EL (cell line): Measurements from ENCODE around the gene ARHGAP24.
"Not testable (repeated sequence)": the region's sequence is repeated elsewhere in the genome, so short reads cannot be mapped to it uniquely, and the experiment has no call there.

Source experiments
- DNase-seq: peaks from one replicate; pipeline ENCODE4 v3.0.0-alpha.2; 2016

ARHGAP24 gene

GRCh38 chr4:85932500-85933290 lies 457.7 kb downstream of the ARHGAP24 start:
- DNase-seq = peak; percentile 61

GRCh38 chr4:85933291-85933640 lies 458.3 kb downstream of the ARHGAP24 start:
- no peak for DNase-seq

GRCh38 chr4:85937507-85937906 lies 462.6 kb downstream of the ARHGAP24 start:
- no peak for DNase-seq

- DNase-seq = no peak
These were observed 463.1 kb downstream of the ARHGAP24 start for GRCh38 chr4:85938062-85938461.

- no peak for DNase-seq
These were observed 464.0 kb downstream of the ARHGAP24 start for GRCh38 chr4:85938902-85939301.

- DNase-seq = no peak
These were observed 464.6 kb downstream of the ARHGAP24 start for GRCh38 chr4:85939595-85939994.

- DNase-seq = no peak
These were observed 465.2 kb downstream of the ARHGAP24 start for GRCh38 chr4:85940151-85940550.

- no peak for DNase-seq
These were observed 467.2 kb downstream of the ARHGAP24 start for GRCh38 chr4:85942107-85942506.

GRCh38 chr4:85946821-85947220 lies 471.9 kb downstream of the ARHGAP24 start:
- DNase-seq = no peak

- DNase-seq = no peak
These were observed 476.1 kb downstream of the ARHGAP24 start for GRCh38 chr4:85951099-85951498.

GRCh38 chr4:85952528-85952927 lies 477.6 kb downstream of the ARHGAP24 start:
- DNase-seq = peak; percentile 71

GRCh38 chr4:85952972-85953650 lies 478.2 kb downstream of the ARHGAP24 start:
- no peak for DNase-seq

- DNase-seq = peak; percentile 90
These were observed 478.7 kb downstream of the ARHGAP24 start for GRCh38 chr4:85953651-85954018.

GRCh38 chr4:85955620-85956292 lies 480.8 kb downstream of the ARHGAP24 start:
- peak; percentile 76 for DNase-seq

GRCh38 chr4:85956293-85956945 lies 481.5 kb downstream of the ARHGAP24 start:
- no peak for DNase-seq

- DNase-seq = no peak
These were observed 486.9 kb downstream of the ARHGAP24 start for GRCh38 chr4:85961887-85962286.

GRCh38 chr4:85963231-85963630 lies 488.3 kb downstream of the ARHGAP24 start:
- no peak for DNase-seq

GRCh38 chr4:85964298-85964697 lies 489.3 kb downstream of the ARHGAP24 start:
- DNase-seq = peak; percentile 16

- DNase-seq = not testable (repeated sequence)
These were observed 490.1 kb downstream of the ARHGAP24 start for GRCh38 chr4:85965017-85965416.

- no peak for DNase-seq
These were observed 490.6 kb downstream of the ARHGAP24 start for GRCh38 chr4:85965529-85965928.

GRCh38 chr4:85966373-85966772 lies 491.4 kb downstream of the ARHGAP24 start:
- DNase-seq = no peak

GRCh38 chr4:85967872-85968271 lies 492.9 kb downstream of the ARHGAP24 start:
- DNase-seq = peak; percentile 42
